Stimulated activated naive CD4-positive, alpha-beta T cell (primary cell): ENCODE data around the gene SMAD7.

Experiments
- DNase-seq, 6 experiments: peaks; one replicate each; lab custom pipeline; 2025; lab: John Stamatoyannopoulos, UW

The SMAD7 gene

DNA sequence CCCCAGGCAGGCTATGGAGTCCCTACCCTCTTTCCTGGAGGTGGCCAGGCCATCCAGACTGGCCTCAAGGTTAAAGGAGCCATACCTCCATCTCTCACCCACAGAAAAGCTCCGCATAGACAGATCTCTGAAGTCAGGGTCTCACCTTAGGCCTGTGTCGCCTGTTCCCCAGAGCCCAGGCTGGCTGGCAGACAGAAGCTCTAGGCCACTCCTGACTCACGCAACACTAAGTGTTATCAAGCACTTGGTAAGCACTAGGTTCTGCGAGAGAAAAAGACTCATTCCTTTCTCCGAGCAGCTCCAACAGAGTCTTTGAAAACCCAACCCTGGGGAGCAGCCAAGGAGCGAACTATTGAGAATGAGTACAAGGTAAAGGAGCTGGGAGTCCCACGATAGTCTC lies 6.1 kb downstream of the SMAD7 start:
- no peak for DNase-seq

DNA sequence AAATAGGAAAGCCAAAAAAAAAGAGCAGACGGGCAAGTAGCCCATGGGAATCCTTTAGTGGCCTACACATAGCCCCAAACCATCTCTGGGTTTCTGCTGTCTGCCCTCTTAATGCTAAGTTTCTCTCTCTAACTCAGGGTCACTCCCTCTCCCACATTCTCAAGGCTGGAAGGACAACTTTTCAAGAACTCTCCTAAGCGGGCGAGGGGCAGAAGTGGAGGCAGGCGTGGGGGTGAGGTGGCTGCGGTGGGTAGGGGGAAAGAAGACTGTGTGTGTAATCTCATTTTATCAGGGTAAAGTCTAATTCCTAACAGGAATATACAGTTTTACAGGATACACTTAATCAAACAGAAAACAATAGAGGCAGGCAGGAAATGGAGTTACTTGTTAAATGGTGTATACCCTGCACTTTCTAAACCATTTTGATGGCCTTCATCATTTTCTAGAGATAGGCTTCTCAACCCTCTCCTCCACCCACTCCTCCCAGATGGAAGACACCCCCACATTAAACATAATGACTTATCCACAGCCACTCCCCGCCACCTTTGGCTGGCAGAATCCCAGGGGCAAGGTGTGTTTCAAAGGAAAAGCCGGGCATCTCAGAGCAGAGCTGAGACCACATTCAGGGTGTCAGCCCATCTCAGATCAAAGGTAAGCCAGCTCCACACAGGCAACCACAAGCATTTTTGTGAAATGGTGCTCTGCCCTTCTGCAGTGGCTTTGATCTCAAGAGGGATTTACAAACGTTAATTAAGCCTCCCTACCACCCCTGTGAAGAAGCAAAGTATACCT lies 6.8 kb downstream of the SMAD7 start:
- peak in 2 of 6 experiments; percentile 16 to 36 for DNase-seq

DNA sequence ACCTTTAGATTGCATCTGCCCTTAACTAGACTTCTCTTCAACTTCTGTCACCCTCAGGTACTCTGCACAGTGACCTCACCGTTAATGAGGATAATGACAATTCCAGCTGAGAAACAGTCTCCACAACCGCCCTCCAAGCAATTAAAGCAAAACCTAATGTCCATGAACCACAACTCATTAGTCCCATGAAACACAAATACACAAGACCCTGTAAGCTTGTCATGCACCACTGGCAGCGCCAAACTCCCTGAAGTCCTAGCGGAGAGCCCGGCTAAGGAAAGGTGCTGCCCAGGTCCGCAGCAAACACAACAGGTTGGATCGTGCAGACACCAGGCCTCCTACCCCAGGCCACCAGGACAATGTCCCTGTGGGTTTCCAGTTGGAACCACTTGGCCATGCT lies 7.4 kb downstream of the SMAD7 start:
- no peak for DNase-seq

DNA sequence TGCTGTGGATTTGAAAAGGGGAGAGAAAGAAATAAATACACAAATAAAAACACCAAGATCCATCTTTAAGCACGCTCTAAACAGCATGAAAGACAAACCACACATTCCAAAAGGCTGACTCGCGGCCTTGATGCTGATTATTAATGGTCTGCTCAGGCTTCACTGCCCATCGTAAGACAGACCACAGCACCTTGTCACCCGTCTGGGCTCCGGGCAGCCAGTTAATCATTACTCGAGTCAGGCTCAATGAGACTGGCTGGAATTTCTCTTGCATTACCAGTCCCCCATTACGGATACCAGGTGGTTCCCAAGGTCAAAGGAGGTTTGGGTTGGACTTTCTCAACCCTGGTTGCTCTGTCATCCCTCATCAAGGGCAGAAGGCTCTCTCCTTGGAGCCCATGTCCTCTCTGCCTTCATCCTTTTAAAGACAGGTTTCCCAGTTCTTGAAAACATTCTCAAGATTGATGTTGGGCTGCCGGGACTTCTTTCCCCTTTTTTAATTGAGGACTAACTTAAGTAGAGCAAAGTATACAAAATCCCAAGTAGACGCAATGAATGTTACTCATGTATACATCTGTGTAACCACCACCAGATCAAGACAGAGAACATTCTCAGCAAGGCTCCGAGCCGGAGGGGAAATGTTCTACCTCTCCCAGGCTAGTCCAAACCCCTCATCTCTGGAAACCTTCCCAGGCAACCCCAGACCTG lies 8.1 kb downstream of the SMAD7 start:
- DNase-seq = no peak

DNA sequence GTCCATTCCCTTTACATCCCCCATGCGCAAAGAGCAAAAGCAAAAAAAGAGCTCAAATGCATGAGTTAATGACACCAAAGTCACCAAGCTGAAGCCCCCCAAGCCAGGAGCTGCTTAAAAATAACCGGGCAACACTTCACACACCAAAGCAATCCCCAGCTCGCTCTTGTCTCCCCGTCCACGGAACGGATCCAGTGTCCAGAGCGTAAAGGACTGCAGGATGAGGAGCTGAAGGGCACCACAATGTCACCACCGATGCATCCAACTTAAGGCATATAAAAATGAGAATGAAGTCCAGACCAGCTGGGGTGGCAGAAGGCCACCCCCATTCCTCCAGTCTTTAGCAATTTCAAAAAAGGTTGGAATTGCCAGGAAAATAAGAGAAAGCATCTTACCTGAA lies 8.7 kb downstream of the SMAD7 start:
- DNase-seq = no peak

DNA sequence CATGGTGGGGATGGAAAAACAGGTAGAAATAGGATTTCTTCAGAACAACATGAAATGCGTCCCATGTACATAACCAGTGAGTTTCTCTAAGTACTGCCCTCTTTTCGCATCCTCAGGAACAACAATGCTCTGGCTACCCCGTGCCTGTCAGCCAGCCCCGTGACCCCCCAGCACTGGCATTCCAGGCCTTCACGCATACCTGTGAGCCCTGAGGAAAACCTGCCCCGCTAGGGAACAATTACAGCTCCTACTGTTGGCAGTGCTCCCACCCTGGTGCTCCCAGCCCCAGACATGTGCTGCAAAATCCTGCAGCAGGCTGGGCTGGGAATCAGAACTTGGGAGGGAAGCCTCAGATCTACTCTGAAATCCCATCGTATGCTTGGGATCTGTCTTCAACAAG lies 9.1 kb downstream of the SMAD7 start:
- DNase-seq = no peak

DNA sequence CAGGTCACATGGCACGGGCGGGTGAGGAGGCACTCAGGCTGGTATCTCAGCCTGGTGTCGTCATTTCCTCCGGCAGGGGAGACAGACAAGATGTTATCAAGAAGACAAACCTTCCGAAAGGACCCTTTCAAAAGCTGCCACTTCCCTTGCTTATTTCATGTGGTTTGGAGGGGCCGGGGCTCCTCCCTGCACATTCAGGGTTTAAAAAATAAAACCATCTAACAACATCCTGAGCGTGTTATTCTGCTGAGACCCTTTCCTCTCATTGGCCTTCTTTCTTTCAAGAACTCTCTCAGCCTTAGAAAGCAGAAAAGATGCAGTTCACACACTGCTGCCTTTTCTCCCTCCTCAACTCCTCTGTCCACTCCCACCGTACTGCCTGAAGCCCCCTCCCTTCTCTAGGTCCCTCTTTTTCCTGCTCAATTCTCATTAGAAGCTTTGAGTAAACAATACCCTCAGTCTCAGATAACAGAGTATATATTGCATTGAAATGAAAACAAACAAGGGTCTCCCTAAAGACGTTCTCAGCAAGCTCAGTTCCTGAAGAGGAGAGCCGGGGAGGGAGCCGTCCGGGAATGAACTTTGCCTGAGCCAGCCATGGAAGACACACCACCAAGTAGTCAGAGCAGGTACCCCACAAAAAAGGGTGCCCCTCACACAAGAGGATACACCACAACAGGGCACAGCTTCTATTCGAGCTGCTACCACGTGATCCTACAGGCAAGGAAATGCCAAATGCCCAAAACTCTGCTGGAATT lies 9.7 kb downstream of the SMAD7 start:
- DNase-seq = peak; percentile 74 to 97 (median 92)

DNA sequence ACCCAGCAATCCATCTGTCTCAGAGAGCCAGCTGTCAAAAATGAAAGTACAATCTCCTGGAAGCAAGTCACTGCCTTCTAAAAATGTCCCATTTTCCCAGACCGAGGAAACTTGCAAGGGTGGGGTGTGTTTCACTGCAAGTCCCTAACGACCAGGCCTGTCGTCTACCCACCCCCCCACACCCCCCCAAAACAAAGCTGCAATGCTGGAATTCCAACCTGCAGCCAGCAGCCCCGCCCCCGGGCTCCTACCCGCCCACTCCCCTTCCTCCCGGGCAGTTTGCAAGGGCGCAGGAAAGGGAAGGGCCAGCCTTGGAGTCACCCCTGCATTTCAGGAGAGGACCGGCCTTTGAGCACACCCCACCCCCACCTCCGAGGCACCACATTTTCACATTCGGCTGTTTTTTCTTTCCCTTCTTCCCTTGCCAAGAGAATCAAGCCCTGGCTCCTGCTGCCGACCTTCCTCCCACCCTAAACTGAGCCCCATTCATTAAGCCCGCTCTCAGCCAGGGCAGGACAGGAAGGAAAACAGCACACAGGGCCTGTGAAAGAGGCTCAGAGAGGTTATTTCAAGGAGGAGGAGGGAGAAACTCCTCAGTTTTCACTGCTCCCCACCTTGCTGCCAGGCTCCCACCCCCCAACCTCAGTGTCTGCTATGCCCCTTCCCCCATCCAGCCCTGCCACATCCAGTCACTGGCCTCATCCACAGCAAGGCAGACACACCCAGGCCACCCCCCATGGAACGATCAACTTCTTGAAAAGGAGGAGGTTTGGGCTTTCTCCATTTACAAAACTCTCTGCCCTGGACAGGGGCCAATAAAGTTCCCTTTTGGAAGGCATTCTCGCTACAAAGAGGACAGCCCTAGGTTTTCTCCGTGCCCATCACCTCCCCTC lies 11.3 kb downstream of the SMAD7 start:
- no peak for DNase-seq

DNA sequence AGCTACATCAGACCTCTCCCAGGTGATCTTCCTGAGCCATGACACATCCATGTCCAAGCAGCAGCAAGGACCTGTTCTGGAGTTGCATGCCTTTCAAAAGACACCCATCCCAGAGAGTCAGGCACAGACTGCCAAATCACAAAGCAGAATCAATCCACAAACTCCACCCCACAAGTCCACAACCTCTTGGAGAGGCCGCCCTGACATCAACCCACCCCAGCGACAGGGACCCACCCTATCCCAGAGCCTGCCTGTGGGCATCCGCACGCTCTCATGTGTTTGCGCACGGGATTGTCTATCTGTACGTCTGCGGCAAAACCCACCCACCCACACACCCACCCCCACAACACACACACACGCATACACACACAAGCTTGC lies 11.9 kb downstream of the SMAD7 start:
- no peak for DNase-seq

DNA sequence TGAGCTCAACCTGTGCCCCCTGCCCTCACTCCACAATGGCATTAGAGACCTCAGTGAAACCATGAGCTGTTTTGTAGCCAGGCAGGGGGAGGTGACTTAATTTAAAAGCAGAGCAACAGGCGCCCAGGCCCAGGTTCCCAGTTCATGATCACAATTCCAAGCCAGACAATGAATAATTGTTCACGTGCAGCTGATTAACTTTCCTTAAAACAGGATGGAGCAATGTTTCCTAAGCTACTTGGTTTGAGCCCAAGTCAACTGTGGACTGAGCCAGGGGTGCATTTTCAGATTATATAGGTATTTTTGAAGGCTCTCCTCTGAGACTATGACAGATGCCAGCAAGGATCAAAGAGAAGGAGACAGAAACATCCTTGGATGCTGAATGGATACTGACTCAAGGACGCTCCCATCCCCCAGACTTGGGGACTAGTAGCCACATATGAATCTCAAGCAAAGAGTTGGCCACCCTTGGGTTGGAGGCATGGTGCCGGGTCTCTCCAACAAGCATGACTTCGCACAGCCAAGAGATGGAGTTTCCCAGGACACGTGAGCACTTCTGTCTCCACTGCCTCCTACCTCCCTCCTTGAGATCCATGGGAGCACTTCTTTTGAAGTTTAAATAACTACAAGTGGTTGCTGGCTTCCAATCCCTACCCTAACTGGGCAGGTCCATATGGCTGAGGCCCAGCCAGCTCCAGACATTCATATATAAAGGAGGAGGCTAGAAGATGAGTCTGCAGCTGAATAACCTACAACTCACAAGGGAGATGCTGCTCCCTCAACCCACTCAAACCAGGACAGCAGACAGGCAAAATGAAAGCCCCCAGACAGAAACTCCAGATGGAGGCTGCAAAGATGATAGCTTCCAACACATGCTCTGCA lies 12.7 kb downstream of the SMAD7 start:
- DNase-seq = no peak

DNA sequence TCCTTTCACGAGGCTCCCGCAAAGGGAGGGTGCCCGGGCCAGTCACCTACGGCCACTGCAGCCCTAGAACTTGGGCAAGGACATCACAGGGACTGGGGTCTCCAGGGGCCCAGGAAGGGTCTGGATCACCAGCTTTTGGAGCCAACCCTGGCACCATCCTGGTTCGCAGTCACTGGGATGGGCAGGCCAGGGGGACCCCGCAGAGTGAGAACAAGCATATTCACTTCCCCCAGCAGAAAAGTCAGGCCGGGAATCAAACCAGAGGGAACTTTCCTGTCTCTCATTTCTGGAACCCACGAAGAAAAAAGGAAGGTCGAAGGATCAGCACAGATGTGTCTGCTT lies 15.4 kb downstream of the SMAD7 start:
- no peak for DNase-seq

DNA sequence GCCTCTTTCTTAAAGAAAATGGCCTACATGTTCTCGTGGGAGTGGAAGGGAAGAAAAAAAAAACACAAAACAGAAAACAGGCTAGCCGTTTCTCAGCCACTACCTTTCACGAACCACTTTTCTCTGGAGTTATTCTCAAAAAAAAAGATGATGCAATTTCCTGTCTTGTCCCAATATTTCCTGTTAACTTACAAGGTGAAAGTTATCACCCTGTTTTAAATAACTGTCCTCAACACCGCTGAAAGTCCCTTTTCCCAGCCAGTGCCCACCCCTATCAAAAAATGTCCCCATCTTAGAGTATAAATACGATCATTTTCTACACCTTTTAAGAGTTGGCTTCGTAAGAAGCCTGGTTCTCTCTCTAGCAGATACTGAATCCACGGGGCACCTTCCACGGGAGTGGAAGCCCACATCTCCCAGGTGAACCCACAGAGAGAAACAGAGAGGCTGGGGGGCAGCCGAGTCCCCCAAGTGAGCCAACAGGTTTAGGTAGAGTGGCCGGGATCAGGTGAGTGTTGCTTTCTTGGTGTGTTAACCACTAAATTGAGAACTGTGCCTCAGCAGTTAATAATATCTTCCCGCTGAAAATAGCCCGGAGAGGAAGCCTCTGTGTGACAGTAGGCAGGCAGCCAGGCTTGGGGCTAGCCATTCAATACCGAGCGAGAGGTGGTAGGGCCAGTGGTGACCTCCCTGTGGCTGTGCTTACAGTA lies 15.9 kb downstream of the SMAD7 start:
- no peak for DNase-seq

DNA sequence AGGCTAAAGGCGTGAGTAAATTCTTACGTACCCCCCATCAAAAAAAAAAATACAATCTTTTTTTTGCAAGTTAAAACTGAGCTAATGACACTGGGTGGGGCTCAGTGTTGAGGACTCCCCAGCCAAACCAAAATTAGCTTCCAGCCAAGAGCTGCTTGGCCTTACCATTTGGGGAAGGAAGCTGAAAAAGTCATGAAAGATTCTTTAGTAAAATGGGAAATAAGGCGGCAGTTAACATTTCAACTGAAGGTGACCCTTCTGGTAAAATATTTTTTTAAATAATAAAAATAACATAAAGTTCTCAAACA lies 16.4 kb downstream of the SMAD7 start:
- DNase-seq = no peak

DNA sequence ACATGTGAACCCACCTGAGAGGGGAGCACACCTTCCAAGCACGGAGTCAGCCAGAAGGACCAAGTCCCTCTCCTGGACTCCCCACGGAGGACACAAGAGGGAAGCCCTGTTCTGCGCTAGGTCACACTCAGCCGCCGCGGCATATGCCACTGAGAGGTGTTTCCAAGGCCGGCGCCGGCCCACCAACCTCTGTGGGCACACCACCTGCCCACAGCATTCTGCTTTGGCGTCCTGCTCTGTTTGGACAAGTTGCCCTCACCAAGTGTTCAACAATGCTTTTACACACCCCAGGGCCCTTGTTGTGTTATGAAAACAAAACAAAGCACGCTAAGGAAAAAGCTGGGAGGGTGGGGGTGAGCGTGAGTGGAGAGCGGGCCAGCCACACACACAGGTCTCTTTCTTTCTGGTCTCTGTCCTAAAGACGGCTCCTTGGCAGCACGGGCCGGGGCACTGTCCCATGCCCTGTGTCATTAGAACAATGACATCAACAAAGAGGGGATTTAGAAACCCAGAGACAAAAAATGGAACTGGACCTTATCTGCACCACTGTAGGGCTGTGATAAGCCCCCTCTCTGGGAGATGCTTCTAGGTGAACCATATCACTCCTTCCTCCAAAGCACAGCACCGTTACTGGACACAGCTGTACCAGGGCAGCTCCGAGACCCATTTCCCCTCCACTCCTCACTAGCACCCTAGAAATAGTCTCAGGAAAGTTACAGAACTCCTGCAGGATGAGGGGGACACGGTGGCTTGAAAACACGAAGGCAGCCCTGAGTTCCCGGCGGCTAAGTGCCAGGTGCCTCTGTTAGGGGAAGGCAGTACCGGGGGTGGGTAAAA lies 17.0 kb downstream of the SMAD7 start:
- no peak for DNase-seq

DNA sequence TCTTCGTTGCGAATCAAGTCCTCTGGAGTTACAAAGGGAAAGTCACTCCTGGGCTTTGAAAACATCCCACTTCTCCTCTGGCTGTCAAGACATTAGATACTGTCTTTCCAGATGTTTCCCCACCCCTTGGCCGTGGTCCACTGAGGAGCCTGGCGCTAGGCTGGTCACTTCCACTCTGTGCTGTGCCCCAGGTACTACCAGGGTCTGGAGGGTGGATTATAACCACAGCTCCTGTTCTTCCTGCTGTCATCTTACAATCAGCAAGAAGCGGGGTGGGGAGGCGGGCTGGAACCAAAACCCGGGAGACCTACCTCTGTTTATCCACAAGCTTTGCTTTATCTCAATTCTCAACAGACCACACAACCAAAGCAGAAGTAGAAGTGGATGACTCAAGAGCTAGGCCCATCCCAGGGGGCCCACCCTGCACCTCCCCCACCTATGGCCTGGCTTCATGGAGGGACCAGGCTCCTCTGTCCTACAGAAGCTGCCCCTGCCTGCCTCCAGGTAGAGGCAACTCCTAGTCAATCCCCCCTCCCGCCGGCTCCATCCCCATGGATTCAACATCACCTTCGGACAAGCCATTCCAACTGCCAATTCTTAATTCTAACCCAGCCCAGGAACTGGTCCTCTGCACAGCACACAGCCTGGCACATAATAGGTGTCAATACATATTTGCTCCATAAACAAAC lies 17.8 kb downstream of the SMAD7 start:
- no peak for DNase-seq

DNA sequence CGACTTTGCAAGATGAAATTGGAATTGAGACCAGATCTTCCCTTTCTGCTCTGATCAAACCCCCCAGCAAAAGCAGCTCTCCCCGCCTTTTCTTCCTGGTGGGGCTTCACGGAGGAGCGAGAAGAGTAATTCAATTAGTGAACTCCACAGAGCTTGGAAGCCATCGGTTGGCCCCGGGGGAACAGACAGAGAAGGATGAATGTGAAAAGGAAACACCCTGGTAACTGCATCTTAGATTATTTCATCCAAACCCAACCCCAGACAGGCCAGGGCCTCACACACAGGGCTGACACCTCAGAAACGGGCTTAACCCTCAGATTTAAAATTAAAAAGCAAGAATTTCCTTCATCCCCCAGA lies 18.3 kb downstream of the SMAD7 start:
- DNase-seq = no peak

DNA sequence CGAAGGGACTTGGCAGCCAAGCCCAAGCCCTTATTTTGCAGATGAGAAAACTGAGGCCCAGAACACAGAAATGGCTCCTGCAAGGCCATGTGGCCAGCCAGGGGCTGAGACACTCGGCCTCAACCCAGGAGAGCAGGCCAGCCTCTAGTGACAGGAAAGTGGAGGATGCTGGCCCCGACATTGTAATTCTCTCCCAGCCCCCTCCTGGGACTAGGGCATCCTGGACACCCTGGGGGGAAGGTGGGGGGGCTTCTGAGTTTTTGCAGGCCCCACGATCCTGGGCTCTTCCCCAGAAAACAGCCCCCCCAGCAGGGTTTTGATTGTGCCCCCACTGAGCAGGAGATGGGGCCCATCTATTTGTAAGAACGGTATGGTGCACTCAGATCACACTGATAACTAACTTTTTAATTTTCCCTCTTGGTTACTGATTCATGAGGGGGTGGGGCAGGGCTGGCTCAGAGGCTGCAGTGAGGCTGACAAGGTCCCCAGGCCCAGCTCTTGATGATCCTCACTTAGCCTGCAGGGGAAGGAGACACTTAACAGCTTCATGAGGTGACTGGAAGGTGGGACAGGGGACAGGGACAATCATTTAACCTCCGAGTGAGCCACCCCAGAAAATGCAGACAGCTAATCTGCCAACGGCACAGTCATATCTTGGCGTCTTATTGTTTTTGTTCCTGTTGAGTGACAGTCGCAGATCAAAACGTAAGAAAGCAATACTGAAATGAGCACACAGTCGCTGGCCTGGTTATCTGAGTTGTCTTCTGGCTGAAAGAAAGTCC lies 18.9 kb downstream of the SMAD7 start:
- DNase-seq = no peak

DNA sequence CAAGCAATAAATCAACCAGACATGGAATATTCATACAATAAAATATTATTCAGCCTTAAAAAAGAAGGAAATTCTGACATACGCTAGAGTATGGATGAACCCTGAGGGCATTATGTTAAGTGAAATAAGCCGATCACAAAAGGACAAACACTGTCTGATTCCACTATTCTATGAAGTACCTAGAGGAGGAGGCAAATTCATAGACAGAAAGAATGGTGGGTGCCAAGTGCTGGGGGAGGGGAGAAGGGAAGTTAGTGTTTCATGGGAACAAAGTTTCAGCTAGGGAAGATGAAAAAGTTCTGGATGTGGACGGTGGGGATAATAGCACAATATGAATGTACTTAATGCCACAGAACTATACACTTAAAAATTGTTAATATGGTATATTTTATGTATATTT lies 19.8 kb downstream of the SMAD7 start:
- DNase-seq = no peak
